ENCODE data around the gene SCYL1.

Gene SCYL1

DNA sequence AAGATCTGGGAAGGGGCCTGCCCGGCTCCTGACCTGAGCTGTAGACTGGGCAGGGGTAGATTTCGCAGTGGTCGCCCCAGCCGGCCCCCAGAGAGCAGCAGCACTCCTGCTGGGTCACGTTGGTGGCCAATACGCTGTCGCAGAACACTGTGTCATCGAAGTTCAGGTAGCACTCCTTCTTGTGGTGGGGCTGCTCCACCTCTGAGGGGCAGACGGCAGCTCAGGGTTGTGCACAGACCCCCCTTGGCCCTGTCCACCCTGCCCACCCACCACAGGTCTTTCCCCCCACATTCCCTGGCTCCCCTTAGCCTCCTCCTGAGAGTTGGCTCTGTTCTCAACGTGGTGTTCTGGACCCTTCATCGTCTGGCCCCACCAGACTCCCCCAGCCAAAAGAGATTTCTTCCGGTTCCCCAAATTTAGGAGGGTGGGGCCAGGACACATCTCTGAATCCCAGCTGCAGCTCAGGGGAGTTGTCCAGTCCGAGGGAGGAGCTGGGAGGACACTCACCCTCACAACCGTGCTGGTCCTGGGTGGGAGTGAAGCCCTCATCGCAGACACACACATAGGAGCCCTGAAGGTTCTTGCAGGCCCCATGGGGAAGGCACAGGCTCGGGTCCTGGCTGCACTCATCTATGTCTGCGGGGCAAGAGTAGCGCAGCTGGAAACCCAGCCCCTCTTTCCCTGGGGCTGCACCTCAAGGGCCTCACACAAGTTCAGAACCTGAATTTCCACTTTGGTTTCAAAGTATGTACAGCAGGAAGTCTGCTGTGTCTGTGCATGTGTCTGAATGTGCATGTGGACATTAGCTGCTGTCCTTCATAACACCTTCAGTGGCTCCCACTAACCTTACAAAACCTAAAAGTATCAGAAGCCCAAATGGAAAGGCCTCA is 16.5 kb downstream of the SCYL1 start:
- DNase-seq = no peak
- H3K9me2 ChIP-seq (replicated peaks; ENCODE audit: insufficient read depth, low read length) = no peaks in the 10 kb centered on the region
- TF ChIP-seq, protein P1, sequence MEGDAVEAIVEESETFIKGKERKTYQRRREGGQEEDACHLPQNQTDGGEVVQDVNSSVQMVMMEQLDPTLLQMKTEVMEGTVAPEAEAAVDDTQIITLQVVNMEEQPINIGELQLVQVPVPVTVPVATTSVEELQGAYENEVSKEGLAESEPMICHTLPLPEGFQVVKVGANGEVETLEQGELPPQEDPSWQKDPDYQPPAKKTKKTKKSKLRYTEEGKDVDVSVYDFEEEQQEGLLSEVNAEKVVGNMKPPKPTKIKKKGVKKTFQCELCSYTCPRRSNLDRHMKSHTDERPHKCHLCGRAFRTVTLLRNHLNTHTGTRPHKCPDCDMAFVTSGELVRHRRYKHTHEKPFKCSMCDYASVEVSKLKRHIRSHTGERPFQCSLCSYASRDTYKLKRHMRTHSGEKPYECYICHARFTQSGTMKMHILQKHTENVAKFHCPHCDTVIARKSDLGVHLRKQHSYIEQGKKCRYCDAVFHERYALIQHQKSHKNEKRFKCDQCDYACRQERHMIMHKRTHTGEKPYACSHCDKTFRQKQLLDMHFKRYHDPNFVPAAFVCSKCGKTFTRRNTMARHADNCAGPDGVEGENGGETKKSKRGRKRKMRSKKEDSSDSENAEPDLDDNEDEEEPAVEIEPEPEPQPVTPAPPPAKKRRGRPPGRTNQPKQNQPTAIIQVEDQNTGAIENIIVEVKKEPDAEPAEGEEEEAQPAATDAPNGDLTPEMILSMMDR (IDR thresholded peaks at IDR 0.05; ENCODE audit: low read length) = no peak
- TF ChIP-seq EZH2 (optimal IDR thresholded peaks at IDR 0.05; ENCODE audit: low read depth, low read length) = no peak
- no peak for TF ChIP-seq EZH2phosphoT487 (IDR thresholded peaks at IDR 0.05; ENCODE audit: low read length)
- peaks cover 35% of the 10 kb centered on the region for H3F3A ChIP-seq (ENCODE audit: insufficient read depth, low read length)
- H2AFZ ChIP-seq (ENCODE audit: low read length) = peak overlapping the region; percentile 77; the same call in 1 of the 2 replicates
- peaks cover 6% of the 10 kb centered on the region; the same call in 1 of the 2 replicates for H3K79me2 ChIP-seq (ENCODE audit: low read length)
- H3K4me3 ChIP-seq (ENCODE audit: low read length) = peak overlapping the region; percentile 70
- no peaks in the 10 kb centered on the region for H3K9me3 ChIP-seq (replicated peaks; ENCODE audit: insufficient read depth, low read length)
- H3K9ac ChIP-seq (ENCODE audit: low read length) = peak overlapping the region; percentile 56; the same call in 1 of the 2 replicates
- H3K27me3 ChIP-seq (replicated peaks; ENCODE audit: insufficient read depth, low read length) = no peaks in the 10 kb centered on the region
- H3K4me2 ChIP-seq (ENCODE audit: low read depth, low read length) = peak overlapping the region; percentile 86
- H4K20me1 ChIP-seq (ENCODE audit: insufficient read depth, low read length) = no peaks in the 10 kb centered on the region
- H3K4me1 ChIP-seq (ENCODE audit: low read length) = peaks cover 22% of the 10 kb centered on the region
- H3K27ac ChIP-seq (ENCODE audit: low read length) = peak overlapping the region; percentile 76; the same call in 1 of the 2 replicates
- H3K36me3 ChIP-seq (replicated peaks; ENCODE audit: insufficient read depth, low read length) = no peaks in the 10 kb centered on the region; the same call in 1 of the 2 replicates

DNA sequence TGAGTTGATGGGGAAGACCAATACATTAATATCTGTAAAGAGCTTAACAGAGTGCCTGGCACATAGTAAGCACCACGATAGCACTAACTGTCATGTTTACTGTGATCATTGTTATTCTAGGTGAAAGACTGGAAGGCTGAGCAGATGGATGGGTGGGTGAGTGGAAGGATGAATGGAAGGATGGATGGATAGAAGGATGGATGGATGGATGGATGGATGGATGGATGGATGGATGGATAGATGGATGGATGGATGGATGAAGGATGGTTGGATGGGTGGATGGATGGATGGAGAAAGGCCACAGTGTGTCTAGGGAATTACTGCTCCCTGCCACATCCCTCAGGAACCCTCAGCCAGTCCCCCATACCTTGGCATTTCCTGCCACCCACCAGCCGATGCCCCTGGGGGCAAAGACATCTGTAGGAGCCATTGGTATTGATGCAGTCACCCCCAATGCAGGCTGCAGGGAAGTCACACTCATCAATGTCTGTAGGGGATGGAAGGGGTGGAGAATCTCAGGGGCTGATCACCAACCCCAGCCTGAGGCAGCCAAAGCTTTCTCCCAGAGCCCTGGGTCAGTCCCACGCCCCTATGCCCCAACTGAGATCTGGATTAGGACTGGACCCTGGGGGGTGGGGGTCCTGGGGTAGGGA is 18.0 kb downstream of the SCYL1 start:
- peaks cover 34% of the 10 kb centered on the region for H3F3A ChIP-seq (ENCODE audit: insufficient read depth, low read length)
- H3K27ac ChIP-seq (ENCODE audit: low read length) = no peak overlapping the region
- H3K4me2 ChIP-seq (ENCODE audit: low read depth, low read length) = no peak overlapping the region
- no peak overlapping the region for H2AFZ ChIP-seq (ENCODE audit: low read length)
- H3K36me3 ChIP-seq (replicated peaks; ENCODE audit: insufficient read depth, low read length) = no peaks in the 10 kb centered on the region; the same call in 1 of the 2 replicates
- H3K9ac ChIP-seq (ENCODE audit: low read length) = no peak overlapping the region
- no peak overlapping the region for H3K4me3 ChIP-seq (ENCODE audit: low read length)
- H3K4me1 ChIP-seq (ENCODE audit: low read length) = peaks cover 28% of the 10 kb centered on the region
- no peaks in the 10 kb centered on the region for H3K9me2 ChIP-seq (replicated peaks; ENCODE audit: insufficient read depth, low read length)
- peaks cover 6% of the 10 kb centered on the region; the same call in 1 of the 2 replicates for H3K79me2 ChIP-seq (ENCODE audit: low read length)
- no peaks in the 10 kb centered on the region for H3K9me3 ChIP-seq (replicated peaks; ENCODE audit: insufficient read depth, low read length)
- DNase-seq = no peak
- no peaks in the 10 kb centered on the region for H3K27me3 ChIP-seq (replicated peaks; ENCODE audit: insufficient read depth, low read length)
- TF ChIP-seq, protein P1 (IDR thresholded peaks at IDR 0.05; ENCODE audit: low read length) = no peak
- TF ChIP-seq EZH2 (optimal IDR thresholded peaks at IDR 0.05; ENCODE audit: low read depth, low read length) (no peak), EZH2phosphoT487 (IDR thresholded peaks at IDR 0.05; ENCODE audit: low read length) (no peak)
- no peaks in the 10 kb centered on the region for H4K20me1 ChIP-seq (ENCODE audit: insufficient read depth, low read length)

DNA sequence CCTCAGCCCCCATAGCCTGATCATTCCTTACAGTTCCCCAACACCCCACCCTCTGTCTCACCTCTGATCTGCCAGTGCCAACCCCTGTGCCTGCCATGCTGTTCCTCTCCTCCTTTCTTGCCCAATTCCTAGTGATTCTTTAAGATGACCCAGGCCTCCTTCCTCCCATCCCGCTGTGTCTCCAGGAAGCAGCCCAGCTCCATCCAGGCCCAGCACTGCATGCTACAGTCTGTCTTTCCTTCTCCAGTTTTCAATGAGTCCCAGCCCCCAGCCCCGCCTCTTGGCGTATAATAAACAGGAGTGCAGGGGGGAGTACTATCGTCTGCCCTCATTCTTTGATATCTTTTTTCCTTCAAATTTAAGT is 21.0 kb downstream of the SCYL1 start:
- Histone ChIP-seq H3F3A (ENCODE audit: insufficient read depth, low read length) (peaks cover 22% of the 10 kb centered on the region), H3K9me3 (replicated peaks; ENCODE audit: insufficient read depth, low read length) (no peaks in the 10 kb centered on the region), H3K36me3 (replicated peaks; ENCODE audit: insufficient read depth, low read length) (no peaks in the 10 kb centered on the region), H3K79me2 (ENCODE audit: low read length) (peaks cover 3% of the 10 kb centered on the region; the same call in 1 of the 2 replicates), H4K20me1 (ENCODE audit: insufficient read depth, low read length) (no peaks in the 10 kb centered on the region), H3K4me1 (ENCODE audit: low read length) (peaks cover 25% of the 10 kb centered on the region), H3K4me2 (ENCODE audit: low read depth, low read length) (peak overlapping the region; percentile 79), H3K27me3 (replicated peaks; ENCODE audit: insufficient read depth, low read length) (no peaks in the 10 kb centered on the region), H2AFZ (ENCODE audit: low read length) (peak overlapping the region; percentile 88), H3K4me3 (ENCODE audit: low read length) (peak overlapping the region; percentile 59), H3K9ac (ENCODE audit: low read length) (peak overlapping the region; percentile 59), H3K9me2 (replicated peaks; ENCODE audit: insufficient read depth, low read length) (no peaks in the 10 kb centered on the region), H3K27ac (ENCODE audit: low read length) (peak overlapping the region; percentile 74; the same call in 1 of the 2 replicates)
- TF ChIP-seq EZH2phosphoT487 (IDR thresholded peaks at IDR 0.05; ENCODE audit: low read length) (no peak), EZH2 (optimal IDR thresholded peaks at IDR 0.05; ENCODE audit: low read depth, low read length) (no peak)
- TF ChIP-seq, protein P1 (IDR thresholded peaks at IDR 0.05; ENCODE audit: low read length) = no peak
- no peak for DNase-seq

All from MM.1S (cell line).